ENCODE measurements around the gene SH3RF3. TPM values are rescaled to one million over a fixed set of nuclear protein-coding genes. Genes with fewer than 3 reads are reported as not detected.

The SH3RF3 gene

DNA sequence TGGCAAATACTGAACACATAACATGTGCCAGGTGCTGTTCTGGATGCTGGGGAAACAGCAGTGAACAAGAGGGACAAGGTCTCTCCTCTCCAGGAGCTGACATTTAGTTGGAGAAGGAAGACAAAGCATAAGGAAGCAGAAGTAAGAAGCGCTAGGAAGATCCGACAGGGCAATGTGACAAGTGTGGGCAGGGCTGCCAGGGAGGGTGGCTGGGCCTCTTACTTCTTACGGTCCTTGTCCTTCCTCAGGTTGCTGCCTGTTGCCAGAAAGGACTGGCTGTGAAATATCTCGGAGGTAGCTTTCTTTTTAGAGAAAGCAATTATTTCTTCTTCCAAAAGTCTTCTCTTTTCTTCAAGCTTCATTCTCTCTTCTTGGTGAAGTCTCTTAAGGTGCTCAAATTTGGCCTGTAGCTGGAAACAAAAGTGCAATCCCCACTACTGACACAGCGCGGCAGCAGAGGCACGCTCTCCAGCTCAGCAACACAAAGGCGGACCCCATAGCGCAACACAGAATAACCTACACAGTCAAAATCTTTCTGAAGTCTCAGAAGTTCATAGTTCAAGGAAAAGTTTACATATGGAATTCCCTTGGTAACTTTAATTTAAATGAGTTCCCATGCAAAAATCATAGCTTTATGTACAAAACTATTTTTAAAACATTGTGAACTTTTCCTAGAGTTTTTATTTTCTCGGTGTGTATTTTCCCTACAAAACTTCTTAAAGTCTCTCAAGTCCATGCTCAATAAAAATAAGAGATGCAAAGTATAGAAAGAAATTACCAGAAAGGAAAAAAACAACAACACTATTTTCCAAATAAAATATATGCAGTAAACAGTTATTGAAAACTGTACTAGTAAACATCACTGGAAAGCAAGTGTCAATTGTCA, 417.1 kb downstream of the SH3RF3 start:
- no peak overlapping the region for H3K4me2 ChIP-seq (ENCODE audit: low read length)

DNA sequence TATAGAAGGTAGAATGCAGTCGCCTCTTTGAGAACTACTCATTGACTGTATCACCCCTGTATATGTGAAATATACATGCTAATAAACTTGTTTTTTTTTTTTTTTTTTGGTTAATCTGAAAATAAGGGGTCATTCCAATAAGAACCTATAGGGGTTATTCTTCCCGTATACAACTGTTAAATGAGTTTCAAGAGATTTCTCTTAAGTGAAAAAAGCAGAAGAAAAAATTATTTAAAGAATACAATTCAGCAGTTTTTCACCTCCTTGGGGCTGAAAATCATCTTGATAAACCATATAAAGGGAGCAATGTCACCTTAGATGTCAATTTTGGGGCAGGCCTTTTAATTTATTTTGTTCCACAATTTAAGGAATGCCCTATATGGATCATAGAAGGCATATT, 418.3 kb downstream of the SH3RF3 start:
- H3K36me3 ChIP-seq (ENCODE audit: insufficient read depth, low read length) = peaks cover 25% of the 10 kb centered on the region
- H3K4me3 ChIP-seq (ENCODE audit: low read length) = no peak overlapping the region
- H3K9ac ChIP-seq (ENCODE audit: low read depth, low read length) = no peak overlapping the region
- H3K4me1 ChIP-seq (ENCODE audit: control insufficient read depth, insufficient read depth, low read length) = no peaks in the 10 kb centered on the region
- no peak overlapping the region for H3K4me2 ChIP-seq (ENCODE audit: low read length)
- no peaks in the 10 kb centered on the region for H3K9me3 ChIP-seq (replicated peaks; ENCODE audit: low read length)
- no peaks in the 10 kb centered on the region for H3K27me3 ChIP-seq (ENCODE audit: control insufficient read depth, insufficient read depth, low read length)

More for the DNA sequence above, 417.1 kb downstream of the SH3RF3 start:
- Histone ChIP-seq H3K4me3 (ENCODE audit: low read length) (no peak overlapping the region), H3K4me1 (ENCODE audit: control insufficient read depth, insufficient read depth, low read length) (no peaks in the 10 kb centered on the region), H3K9ac (ENCODE audit: low read depth, low read length) (no peak overlapping the region), H3K36me3 (ENCODE audit: insufficient read depth, low read length) (peaks cover 23% of the 10 kb centered on the region), H3K27me3 (ENCODE audit: control insufficient read depth, insufficient read depth, low read length) (no peaks in the 10 kb centered on the region), H3K9me3 (replicated peaks; ENCODE audit: low read length) (no peaks in the 10 kb centered on the region)

DNA sequence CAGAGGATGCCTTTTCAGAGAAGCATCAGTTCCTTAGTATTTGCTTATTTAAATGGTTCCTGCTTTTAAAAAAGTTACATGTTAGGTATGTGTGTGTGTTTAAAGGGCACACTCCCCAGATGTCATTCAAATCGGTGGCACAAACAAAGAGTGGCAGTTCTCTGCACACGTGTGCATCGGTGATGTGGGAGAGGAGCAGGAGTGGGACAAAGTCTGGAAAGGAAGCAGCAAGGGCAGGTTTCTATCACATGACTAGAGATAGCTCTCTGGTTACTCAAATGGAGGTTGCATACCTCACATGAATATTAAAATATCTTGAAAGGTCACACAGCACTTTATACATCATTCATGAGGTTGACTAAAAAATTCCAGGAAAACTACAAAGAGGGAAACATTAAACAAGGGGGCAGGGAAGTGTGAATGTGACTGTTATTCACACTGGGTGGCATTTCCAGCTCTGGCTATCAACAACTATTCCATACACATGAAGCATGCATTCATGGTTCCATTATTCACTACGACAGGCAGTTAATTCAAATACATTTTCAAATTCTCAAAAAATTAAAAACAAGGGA, 420.1 kb downstream of the SH3RF3 start:
- Histone ChIP-seq H3K36me3 (ENCODE audit: insufficient read depth, low read length) (peaks cover 26% of the 10 kb centered on the region), H3K9me3 (replicated peaks; ENCODE audit: low read length) (no peaks in the 10 kb centered on the region), H3K4me3 (ENCODE audit: low read length) (no peak overlapping the region), H3K9ac (ENCODE audit: low read depth, low read length) (no peak overlapping the region), H3K4me1 (ENCODE audit: control insufficient read depth, insufficient read depth, low read length) (no peaks in the 10 kb centered on the region), H3K27me3 (ENCODE audit: control insufficient read depth, insufficient read depth, low read length) (no peaks in the 10 kb centered on the region), H3K4me2 (ENCODE audit: low read length) (no peak overlapping the region)

Small RNA genes lying within 50 kb of the gene (small RNA-seq; reads per million reads assigned to genes)
- gene MIR4265 = not detected
- not detected for gene MIR4266
- gene RF00017 = not detected
- gene SNRPGP9 = not detected

Measured in skeletal muscle satellite cell (primary cell).